ENCODE measurements around the gene TNN. TPM values are rescaled to one million over a fixed set of nuclear protein-coding genes. Genes with fewer than 3 reads are reported as not detected.
A peak's percentile ranks its signal among the peaks of the same experiment; 100 is the strongest.

TNN gene
- total RNA-seq, 1 experiment from 2014 or later = 6.0 TPM

- no peaks in the 10 kb centered on the region for H3K36me3 ChIP-seq
- no peak overlapping the region for H3K4me3 ChIP-seq
- H3K27ac ChIP-seq = no peak overlapping the region; the same call in 1 of the 2 replicates
- H3K27me3 ChIP-seq (replicated peaks) = no peaks in the 10 kb centered on the region
- H3K9me3 ChIP-seq (replicated peaks) = no peaks in the 10 kb centered on the region
- H3K4me1 ChIP-seq (replicated peaks) = peaks cover 47% of the 10 kb centered on the region
- no peak for DNase-seq (ENCODE audit: low read depth in 1 of 2, low spot score in 2 of 2)
These were observed 63.5 kb downstream of the TNN start for GRCh38 chr1:175131095-175131494.

DNA sequence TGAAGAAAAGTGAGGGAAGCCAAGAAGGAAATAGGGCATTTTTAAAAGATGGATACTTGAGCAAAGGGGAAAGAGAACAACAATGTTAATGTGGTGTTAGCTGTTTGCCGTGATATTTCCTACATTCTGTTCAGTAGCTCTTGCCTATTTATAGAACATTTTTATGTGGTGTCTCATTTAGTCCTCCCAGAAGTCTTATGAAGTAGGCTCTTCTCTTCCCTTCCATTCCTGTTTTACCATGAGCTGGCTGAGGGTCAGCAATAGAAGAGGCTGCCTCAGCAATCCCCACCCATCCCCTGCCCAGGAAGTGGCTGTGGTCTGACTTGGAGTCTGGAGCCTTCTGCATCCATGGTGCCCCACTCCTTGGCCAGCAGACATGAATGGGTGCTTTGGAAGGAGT lies 64.8 kb downstream of the TNN start:
- Histone ChIP-seq H3K27ac (no peak overlapping the region), H3K27me3 (replicated peaks) (no peaks in the 10 kb centered on the region), H3K36me3 (no peaks in the 10 kb centered on the region), H3K9me3 (replicated peaks) (no peaks in the 10 kb centered on the region), H3K4me3 (no peak overlapping the region), H3K4me1 (replicated peaks) (peaks cover 47% of the 10 kb centered on the region)
- peak in 1 of 2 experiments; percentile 40 for DNase-seq (ENCODE audit: low read depth in 1 of 2, low spot score in 2 of 2)

GRCh38 chr1:175133673-175134435 lies 66.2 kb downstream of the TNN start:
- peaks cover 41% of the 10 kb centered on the region for H3K4me1 ChIP-seq (replicated peaks)
- H3K36me3 ChIP-seq = no peaks in the 10 kb centered on the region
- DNase-seq (ENCODE audit: low read depth in 1 of 2, low spot score in 2 of 2) = no peak
- H3K27me3 ChIP-seq (replicated peaks) = no peaks in the 10 kb centered on the region
- H3K4me3 ChIP-seq = no peak overlapping the region
- H3K27ac ChIP-seq = no peak overlapping the region
- no peaks in the 10 kb centered on the region for H3K9me3 ChIP-seq (replicated peaks)

DNA sequence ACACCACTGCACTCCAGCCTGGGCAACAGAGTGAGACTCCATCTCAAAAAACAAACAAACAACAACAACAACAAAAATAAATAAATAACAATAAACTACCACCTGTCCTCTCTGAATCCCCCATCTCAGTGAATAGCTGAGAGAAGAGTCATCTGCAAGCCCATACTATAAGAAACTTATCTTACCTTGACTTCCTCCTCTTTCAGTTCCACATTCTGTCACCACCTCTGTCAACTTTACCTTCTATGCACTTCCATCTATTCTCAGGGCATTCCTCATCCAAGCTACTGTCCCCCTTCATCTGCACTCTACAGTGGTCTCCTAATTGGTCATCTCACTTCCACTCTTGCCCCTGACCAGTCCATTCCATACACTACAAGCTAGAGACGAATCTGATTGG lies 66.9 kb downstream of the TNN start:
- no peak overlapping the region for H3K4me3 ChIP-seq
- H3K36me3 ChIP-seq = no peaks in the 10 kb centered on the region
- H3K4me1 ChIP-seq (replicated peaks) = peaks cover 37% of the 10 kb centered on the region
- no peaks in the 10 kb centered on the region for H3K27me3 ChIP-seq (replicated peaks)
- no peak overlapping the region for H3K27ac ChIP-seq
- DNase-seq (ENCODE audit: low read depth in 1 of 2, low spot score in 2 of 2) = no peak
- H3K9me3 ChIP-seq (replicated peaks) = no peaks in the 10 kb centered on the region

- no peaks in the 10 kb centered on the region for H3K27me3 ChIP-seq (replicated peaks)
- H3K9me3 ChIP-seq (replicated peaks) = no peaks in the 10 kb centered on the region
- DNase-seq (ENCODE audit: low read depth in 1 of 2, low spot score in 2 of 2) = no peak
- H3K4me3 ChIP-seq = no peak overlapping the region
- no peak overlapping the region for H3K27ac ChIP-seq
- H3K4me1 ChIP-seq (replicated peaks) = peaks cover 21% of the 10 kb centered on the region
- no peaks in the 10 kb centered on the region for H3K36me3 ChIP-seq
These were observed 68.6 kb downstream of the TNN start for GRCh38 chr1:175136246-175136645.

GRCh38 chr1:175137369-175137768 lies 69.7 kb downstream of the TNN start:
- H3K4me1 ChIP-seq (replicated peaks) = peaks cover 10% of the 10 kb centered on the region
- H3K9me3 ChIP-seq (replicated peaks) = no peaks in the 10 kb centered on the region
- DNase-seq (ENCODE audit: low read depth in 1 of 2, low spot score in 2 of 2) = no peak
- H3K36me3 ChIP-seq = no peaks in the 10 kb centered on the region
- H3K27me3 ChIP-seq (replicated peaks) = no peaks in the 10 kb centered on the region
- H3K4me3 ChIP-seq = no peak overlapping the region
- no peak overlapping the region for H3K27ac ChIP-seq

- H3K27me3 ChIP-seq (replicated peaks) = no peaks in the 10 kb centered on the region
- no peaks in the 10 kb centered on the region for H3K9me3 ChIP-seq (replicated peaks)
- DNase-seq (ENCODE audit: low read depth in 1 of 2, low spot score in 2 of 2) = no peak
- no peaks in the 10 kb centered on the region for H3K36me3 ChIP-seq
- no peak overlapping the region for H3K4me3 ChIP-seq
- no peak overlapping the region for H3K27ac ChIP-seq
- no peaks in the 10 kb centered on the region; the same call in 1 of the 2 replicates for H3K4me1 ChIP-seq (replicated peaks)
These were observed 70.9 kb downstream of the TNN start for GRCh38 chr1:175138579-175138978.

DNA sequence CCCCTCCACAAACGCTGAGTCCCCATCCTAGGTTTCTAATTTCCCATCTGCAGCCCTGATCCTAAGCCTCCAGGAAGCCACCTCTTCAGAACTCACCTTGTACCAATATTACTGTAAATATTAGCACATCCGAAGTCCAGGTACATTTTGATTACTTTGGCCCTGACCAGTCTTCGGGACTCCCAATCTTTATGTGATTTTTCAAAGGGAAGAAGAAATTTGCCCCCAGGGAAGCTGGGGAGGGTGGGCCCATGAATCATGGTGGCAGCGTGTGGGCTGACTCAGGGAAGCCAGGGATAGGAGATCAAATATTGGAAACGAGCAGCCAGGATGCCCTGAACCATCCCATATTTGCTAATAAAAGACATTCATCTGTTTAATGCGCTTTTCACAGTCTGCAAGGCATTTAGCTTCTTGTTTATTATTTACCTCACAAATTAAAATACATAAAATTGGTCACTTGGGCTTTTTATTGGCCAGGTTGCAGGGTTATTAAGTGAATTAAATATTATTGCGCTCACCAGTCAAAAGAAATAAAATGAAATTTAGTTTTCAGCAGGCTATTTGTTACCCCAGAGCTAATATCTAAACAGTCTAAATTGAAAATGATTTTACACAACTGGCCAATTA lies 78.4 kb downstream of the TNN start:
- Histone ChIP-seq H3K4me1 (replicated peaks) (0 out of 2 replicates have a peak, but pooled peaks cover 6% of the 10 kb centered on the region), H3K36me3 (no peaks in the 10 kb centered on the region), H3K27me3 (replicated peaks) (no peaks in the 10 kb centered on the region), H3K27ac (no peak overlapping the region), H3K9me3 (replicated peaks) (no peaks in the 10 kb centered on the region), H3K4me3 (no peak overlapping the region)
- no peak for DNase-seq (ENCODE audit: low read depth in 1 of 2, low spot score in 2 of 2)

GRCh38 chr1:175146529-175147213 lies 79.0 kb downstream of the TNN start:
- H3K36me3 ChIP-seq = no peaks in the 10 kb centered on the region
- H3K27me3 ChIP-seq (replicated peaks) = no peaks in the 10 kb centered on the region
- H3K9me3 ChIP-seq (replicated peaks) = no peaks in the 10 kb centered on the region
- H3K4me3 ChIP-seq = no peak overlapping the region
- DNase-seq (ENCODE audit: low read depth in 1 of 2, low spot score in 2 of 2) = peak; percentile 52 to 74
- H3K27ac ChIP-seq = no peak overlapping the region
- H3K4me1 ChIP-seq (replicated peaks) = 0 out of 2 replicates have a peak, but pooled peaks cover 6% of the 10 kb centered on the region

DNA sequence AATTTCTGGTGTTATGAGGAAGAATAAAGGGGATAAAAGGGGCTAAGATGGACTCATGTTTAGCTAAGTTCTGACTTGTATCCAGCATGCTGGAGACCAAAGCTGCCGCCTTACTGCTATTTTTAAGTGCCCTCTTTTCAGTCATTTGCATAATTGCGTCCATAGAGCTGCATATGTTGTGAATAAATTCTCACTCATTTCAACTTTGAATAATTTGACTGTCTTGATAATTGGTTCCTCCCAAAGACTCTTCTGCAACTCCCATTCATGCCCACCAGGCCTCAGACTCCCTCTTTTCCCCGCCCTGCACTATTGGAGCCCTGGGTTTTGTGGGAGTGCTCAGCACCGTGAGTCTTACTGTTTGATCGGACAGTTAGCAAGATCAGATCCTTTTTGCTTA lies 79.9 kb downstream of the TNN start:
- no peak overlapping the region for H3K4me3 ChIP-seq
- no peaks in the 10 kb centered on the region for H3K27me3 ChIP-seq (replicated peaks)
- no peak overlapping the region for H3K27ac ChIP-seq
- DNase-seq (ENCODE audit: low read depth in 1 of 2, low spot score in 2 of 2) = no peak
- H3K36me3 ChIP-seq = no peaks in the 10 kb centered on the region
- 0 out of 2 replicates have a peak, but pooled peaks cover 6% of the 10 kb centered on the region for H3K4me1 ChIP-seq (replicated peaks)
- H3K9me3 ChIP-seq (replicated peaks) = no peaks in the 10 kb centered on the region

- Histone ChIP-seq H3K4me1 (replicated peaks) (0 out of 2 replicates have a peak, but pooled peaks cover 6% of the 10 kb centered on the region), H3K27me3 (replicated peaks) (no peaks in the 10 kb centered on the region), H3K27ac (no peak overlapping the region), H3K9me3 (replicated peaks) (no peaks in the 10 kb centered on the region), H3K4me3 (no peak overlapping the region), H3K36me3 (no peaks in the 10 kb centered on the region)
- DNase-seq (ENCODE audit: low read depth in 1 of 2, low spot score in 2 of 2) = no peak
These were observed 80.4 kb downstream of the TNN start for GRCh38 chr1:175148068-175148467.

DNA sequence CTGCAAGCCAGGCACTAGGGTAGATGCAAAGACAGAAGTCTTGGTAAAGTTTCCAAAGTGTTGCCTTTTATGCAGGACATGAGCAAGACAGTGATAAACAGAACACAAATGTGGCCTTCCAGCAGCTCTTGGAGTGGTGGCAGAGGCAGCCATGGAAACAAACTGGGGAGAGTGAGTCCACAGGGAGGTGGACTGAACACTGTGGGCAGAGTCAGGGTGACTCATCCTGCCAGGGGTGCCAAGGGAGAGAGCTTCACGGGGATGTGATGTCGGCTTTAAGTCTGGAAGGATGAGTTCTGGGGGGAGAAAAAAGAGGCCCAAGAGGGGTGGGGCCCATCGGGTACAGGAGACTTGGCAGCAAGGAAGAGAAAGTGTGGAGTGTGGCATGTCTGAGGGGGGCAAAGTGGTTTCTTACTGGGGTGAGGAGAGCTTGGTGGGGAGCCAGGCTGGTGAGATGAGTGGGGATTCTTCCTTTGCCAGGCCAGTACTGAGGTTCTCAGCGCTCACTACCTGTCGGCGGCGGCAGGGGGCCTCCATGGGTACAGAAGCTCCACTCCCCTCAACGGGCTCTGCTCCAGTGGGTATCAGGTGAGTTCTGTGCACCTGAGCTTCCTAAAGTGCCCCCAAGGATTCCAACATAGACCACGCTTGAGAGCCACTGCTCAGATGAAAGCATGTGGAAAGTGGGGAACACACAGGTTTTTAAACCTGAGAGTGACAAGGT lies 83.1 kb downstream of the TNN start:
- Histone ChIP-seq H3K27me3 (replicated peaks) (0 out of 2 replicates have a peak, but pooled peaks cover 3% of the 10 kb centered on the region), H3K4me1 (replicated peaks) (0 out of 2 replicates have a peak, but pooled peaks cover 6% of the 10 kb centered on the region), H3K36me3 (no peaks in the 10 kb centered on the region), H3K27ac (no peak overlapping the region), H3K4me3 (no peak overlapping the region), H3K9me3 (replicated peaks) (no peaks in the 10 kb centered on the region)
- no peak for DNase-seq (ENCODE audit: low read depth in 1 of 2, low spot score in 2 of 2)

DNA sequence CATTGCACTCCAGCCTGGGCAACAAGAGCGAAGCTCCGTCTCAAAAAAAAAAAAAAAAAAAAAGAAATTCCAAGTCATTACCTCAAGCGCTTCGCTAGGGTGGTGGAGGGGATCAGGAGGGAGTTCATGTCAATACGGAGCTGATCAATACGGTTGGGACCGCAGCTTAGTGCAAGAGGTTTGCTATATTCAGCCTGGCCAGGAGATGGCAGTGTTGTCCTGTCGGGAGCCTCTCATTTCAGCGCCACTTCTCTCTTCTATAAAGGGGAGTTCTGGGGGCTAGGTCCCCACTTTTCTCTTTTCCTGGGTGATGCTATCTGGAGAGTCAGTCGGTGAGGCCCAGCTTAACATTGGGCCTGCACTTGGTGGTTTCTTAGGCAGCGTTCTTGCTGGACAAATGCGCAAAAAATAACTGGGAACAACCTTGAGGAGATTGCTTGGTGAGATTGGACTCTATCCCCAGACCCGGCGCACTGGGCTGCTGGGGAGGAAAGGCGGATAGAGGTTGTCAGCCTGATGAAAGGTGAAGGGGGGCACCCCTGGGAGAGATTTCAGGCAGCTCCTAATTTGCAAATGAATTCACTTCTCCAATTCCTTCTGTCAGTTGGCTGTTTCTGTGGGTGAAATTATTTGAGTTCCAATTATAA lies 84.5 kb downstream of the TNN start:
- peak in 1 of 2 experiments; percentile 50 for DNase-seq (ENCODE audit: low read depth in 1 of 2, low spot score in 2 of 2)
- Histone ChIP-seq H3K27ac (no peak overlapping the region), H3K4me1 (replicated peaks) (0 out of 2 replicates have a peak, but pooled peaks cover 6% of the 10 kb centered on the region), H3K4me3 (no peak overlapping the region), H3K9me3 (replicated peaks) (no peaks in the 10 kb centered on the region), H3K36me3 (no peaks in the 10 kb centered on the region), H3K27me3 (replicated peaks) (0 out of 2 replicates have a peak, but pooled peaks cover 3% of the 10 kb centered on the region)
